ENCODE results near the gene HYLS1.

The HYLS1 gene

DNA sequence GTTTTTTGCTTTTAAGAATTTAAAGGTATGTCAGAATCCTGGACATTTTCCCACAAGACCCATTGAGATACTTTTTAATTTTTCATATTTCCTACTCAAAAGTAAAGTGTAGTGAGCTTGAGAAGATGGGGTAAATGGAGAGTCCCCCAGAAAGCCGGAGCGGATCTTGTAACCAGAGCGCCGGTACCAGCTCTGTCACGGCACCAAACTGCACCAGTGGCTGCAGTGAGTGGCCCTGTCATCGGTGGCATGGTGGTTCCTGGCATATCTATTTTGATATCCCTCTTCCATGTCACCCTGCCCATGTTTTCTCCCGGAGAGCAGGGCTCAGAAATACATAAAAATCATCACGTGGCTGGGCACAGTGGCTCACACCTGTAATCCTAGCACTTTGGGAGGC lies 36.2 kb downstream of the HYLS1 start:
- CTCF ChIA-PET = interaction anchor here (0.8 to 0.9 kb wide), 2 partner anchors 21 to 270 kb away, joined by 3 read pairs; partner anchors contain the start of gene PUS3
- POLR2A ChIA-PET = no interaction called here

DNA sequence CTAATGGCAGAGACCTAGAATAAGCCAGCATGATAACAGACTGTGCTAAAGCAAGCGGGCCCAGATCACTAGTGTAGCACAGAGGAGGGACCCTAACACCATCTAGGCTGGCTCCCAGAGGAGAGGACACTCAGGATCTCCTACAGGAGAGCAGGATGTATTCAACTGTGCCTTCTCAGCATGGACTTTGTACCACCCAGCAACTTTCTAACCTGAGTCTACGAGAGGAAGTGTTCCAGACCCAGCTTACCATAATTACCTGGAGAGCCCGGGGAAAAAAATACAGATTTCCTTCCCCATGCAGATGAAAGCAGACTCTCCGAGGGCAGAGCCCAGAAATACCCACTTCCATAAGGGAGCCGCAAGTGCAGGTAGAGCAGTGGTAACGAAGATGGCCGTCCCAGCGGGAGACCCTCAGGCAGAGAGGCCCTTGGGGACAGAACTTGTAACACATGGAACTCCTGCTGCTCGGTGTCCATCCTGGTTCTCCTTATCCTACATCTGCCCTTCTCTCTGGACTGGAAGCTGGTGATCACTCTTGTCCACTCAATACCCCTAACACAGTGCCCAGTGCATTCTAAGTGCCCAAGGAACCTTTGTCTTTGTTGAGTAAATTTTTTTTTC lies 37.0 kb downstream of the HYLS1 start:
- ChIA-PET CTCF (no interaction called here), POLR2A (no interaction called here)
- TF ChIP-seq FOXA1 (IDR thresholded peaks at IDR 0.05) (no peak), ELF4 (IDR thresholded peaks at IDR 0.05) (no peak), BHLHE40 (IDR thresholded peaks at IDR 0.05; ENCODE audit: borderline replicate concordance) (no peak), FOXK2 (IDR thresholded peaks at IDR 0.05) (no peak), TARDBP (IDR thresholded peaks at IDR 0.05) (no peak), SP1 (IDR thresholded peaks at IDR 0.05) (no peak), SUZ12 (IDR thresholded peaks at IDR 0.05) (no peak), HDGF (IDR thresholded peaks at IDR 0.05; ENCODE audit: borderline replicate concordance) (no peak), CTBP1 (IDR thresholded peaks at IDR 0.05; ENCODE audit: borderline replicate concordance) (no peak), FOXM1 (IDR thresholded peaks at IDR 0.05; ENCODE audit: borderline replicate concordance) (no peak), ARNT (IDR thresholded peaks at IDR 0.05) (no peak)
- no peak for DNase-seq (ENCODE audit: extremely low spot score)

More for the DNA sequence above, 36.2 kb downstream of the HYLS1 start:
- DNase-seq (ENCODE audit: extremely low spot score) = no peak
- TF ChIP-seq SP1 (IDR thresholded peaks at IDR 0.05) (no peak), CTBP1 (IDR thresholded peaks at IDR 0.05; ENCODE audit: borderline replicate concordance) (no peak), TARDBP (IDR thresholded peaks at IDR 0.05) (no peak), L3MBTL2 (conservative IDR thresholded peaks at IDR 0.05) (no peak), FOXK2 (IDR thresholded peaks at IDR 0.05) (no peak), ARNT (IDR thresholded peaks at IDR 0.05) (no peak), LEF1 (IDR thresholded peaks at IDR 0.05; ENCODE audit: borderline replicate concordance) (no peak), NFRKB (IDR thresholded peaks at IDR 0.05) (no peak), ZNF384 (IDR thresholded peaks at IDR 0.05) (no peak), BHLHE40 (IDR thresholded peaks at IDR 0.05; ENCODE audit: borderline replicate concordance) (no peak), HDGF (IDR thresholded peaks at IDR 0.05; ENCODE audit: borderline replicate concordance) (no peak), ELF4 (IDR thresholded peaks at IDR 0.05) (no peak), FOXA1 (IDR thresholded peaks at IDR 0.05) (no peak), SUZ12 (IDR thresholded peaks at IDR 0.05) (no peak), FOXM1 (IDR thresholded peaks at IDR 0.05; ENCODE audit: borderline replicate concordance) (no peak)
- TF ChIP-seq, protein P1, sequence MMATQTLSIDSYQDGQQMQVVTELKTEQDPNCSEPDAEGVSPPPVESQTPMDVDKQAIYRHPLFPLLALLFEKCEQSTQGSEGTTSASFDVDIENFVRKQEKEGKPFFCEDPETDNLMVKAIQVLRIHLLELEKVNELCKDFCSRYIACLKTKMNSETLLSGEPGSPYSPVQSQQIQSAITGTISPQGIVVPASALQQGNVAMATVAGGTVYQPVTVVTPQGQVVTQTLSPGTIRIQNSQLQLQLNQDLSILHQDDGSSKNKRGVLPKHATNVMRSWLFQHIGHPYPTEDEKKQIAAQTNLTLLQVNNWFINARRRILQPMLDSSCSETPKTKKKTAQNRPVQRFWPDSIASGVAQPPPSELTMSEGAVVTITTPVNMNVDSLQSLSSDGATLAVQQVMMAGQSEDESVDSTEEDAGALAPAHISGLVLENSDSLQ (IDR thresholded peaks at IDR 0.05) = no peak

DNA sequence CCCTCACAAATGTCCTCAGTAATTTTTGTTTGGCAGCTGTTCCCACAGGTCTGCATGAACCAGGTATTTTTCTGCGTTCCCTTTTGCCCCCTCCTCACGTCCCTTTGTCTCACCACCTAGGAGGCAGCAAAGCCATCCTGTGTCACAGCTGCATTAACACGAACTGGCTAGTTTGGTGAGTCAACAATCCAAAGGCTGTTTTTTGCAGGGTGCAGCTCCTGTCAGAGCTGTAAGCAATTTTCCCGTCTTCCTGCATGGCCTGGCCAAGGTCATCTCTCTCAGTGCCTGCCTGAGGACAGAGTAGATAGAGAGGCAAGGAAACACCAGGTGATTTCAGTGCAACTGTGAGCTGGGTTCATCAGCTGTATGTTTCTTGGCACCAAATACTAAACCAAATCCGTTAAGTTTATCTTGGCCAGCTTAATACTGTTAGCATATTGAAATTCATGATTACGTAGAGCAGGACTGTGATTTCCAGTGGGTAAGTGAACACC lies 37.8 kb downstream of the HYLS1 start:
- no peak for DNase-seq (ENCODE audit: extremely low spot score)
- CTCF ChIA-PET = interaction anchor here (0.8 kb wide), 1 partner anchor 17 kb away, joined by 3 read pairs; no protein-coding TSS in a partner anchor
- POLR2A ChIA-PET = no interaction called here
- TF ChIP-seq FOXA1 (IDR thresholded peaks at IDR 0.05) = no peak
- no peak for TF ChIP-seq L3MBTL2 (conservative IDR thresholded peaks at IDR 0.05)
- TF ChIP-seq ELF4 (IDR thresholded peaks at IDR 0.05) = no peak
- TF ChIP-seq FOXK2 (IDR thresholded peaks at IDR 0.05) = no peak
- no peak for TF ChIP-seq ZNF384 (IDR thresholded peaks at IDR 0.05)
- no peak for TF ChIP-seq ARNT (IDR thresholded peaks at IDR 0.05)
- TF ChIP-seq LEF1 (IDR thresholded peaks at IDR 0.05; ENCODE audit: borderline replicate concordance) = no peak
- TF ChIP-seq SP1 (IDR thresholded peaks at IDR 0.05) = no peak
- no peak for TF ChIP-seq SUZ12 (IDR thresholded peaks at IDR 0.05)
- no peak for TF ChIP-seq HDGF (IDR thresholded peaks at IDR 0.05; ENCODE audit: borderline replicate concordance)
- TF ChIP-seq, protein P1 (IDR thresholded peaks at IDR 0.05) = no peak
- no peak for TF ChIP-seq FOXM1 (IDR thresholded peaks at IDR 0.05; ENCODE audit: borderline replicate concordance)
- TF ChIP-seq TARDBP (IDR thresholded peaks at IDR 0.05) = no peak
- no peak for TF ChIP-seq BHLHE40 (IDR thresholded peaks at IDR 0.05; ENCODE audit: borderline replicate concordance)

DNA sequence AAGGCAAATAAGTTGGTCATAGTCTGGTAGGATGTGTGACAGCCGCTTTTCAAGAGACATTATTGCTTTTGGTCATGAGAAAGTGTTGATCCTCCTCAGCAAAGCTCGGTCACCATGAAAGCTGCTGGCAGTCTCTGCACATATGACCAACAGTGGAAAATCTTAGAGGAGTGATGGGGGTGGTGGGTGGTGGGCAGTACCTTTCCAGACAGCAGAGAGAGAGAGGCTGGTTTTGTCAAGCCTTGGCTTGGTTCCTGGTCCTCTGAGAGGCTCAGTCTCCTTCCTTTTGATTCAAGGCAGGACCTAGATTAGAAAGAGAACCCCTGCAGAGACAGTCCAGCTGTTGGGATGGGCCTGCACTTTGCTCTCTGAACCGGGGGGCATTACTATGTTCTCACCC lies 38.3 kb downstream of the HYLS1 start:
- ChIA-PET CTCF (interaction anchor here (0.8 kb wide), 1 partner anchor 16 kb away, joined by 3 read pairs; no protein-coding TSS in a partner anchor), POLR2A (no interaction called here)
- no peak for DNase-seq (ENCODE audit: extremely low spot score)
- no peak for TF ChIP-seq FOXA1 (IDR thresholded peaks at IDR 0.05)
- no peak for TF ChIP-seq SUZ12 (IDR thresholded peaks at IDR 0.05)
- no peak for TF ChIP-seq ARNT (IDR thresholded peaks at IDR 0.05)
- TF ChIP-seq FOXM1 (IDR thresholded peaks at IDR 0.05; ENCODE audit: borderline replicate concordance) = no peak
- TF ChIP-seq, protein P1 (IDR thresholded peaks at IDR 0.05) = no peak
- no peak for TF ChIP-seq TARDBP (IDR thresholded peaks at IDR 0.05)
- TF ChIP-seq FOXK2 (IDR thresholded peaks at IDR 0.05) = no peak

DNA sequence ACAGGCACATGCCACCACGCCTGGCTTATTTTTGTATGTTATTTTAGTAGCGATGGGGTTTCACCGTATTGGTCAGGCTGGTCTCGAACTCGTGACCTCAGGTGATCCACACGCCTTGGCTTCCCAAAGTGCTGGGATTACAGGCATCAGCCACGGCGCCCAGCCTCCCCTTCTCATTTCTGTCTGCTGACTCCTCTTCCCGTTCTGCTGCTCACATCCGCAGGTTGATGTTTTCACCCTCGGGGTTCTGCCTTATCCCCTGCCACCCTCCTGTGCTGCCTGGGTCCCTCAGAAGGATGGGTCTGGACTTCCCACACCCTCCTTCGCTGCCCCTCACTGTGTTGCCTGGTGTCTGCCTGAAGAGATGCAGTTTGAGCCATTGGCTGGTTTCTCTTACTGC lies 39.2 kb downstream of the HYLS1 start:
- CTCF ChIA-PET = no interaction called here
- POLR2A ChIA-PET = no interaction called here
- no peak for TF ChIP-seq LEF1 (IDR thresholded peaks at IDR 0.05; ENCODE audit: borderline replicate concordance)
- no peak for TF ChIP-seq L3MBTL2 (conservative IDR thresholded peaks at IDR 0.05)
- no peak for TF ChIP-seq SUZ12 (IDR thresholded peaks at IDR 0.05)
- TF ChIP-seq BHLHE40 (IDR thresholded peaks at IDR 0.05; ENCODE audit: borderline replicate concordance) = no peak
- TF ChIP-seq ARNT (IDR thresholded peaks at IDR 0.05) = no peak
- TF ChIP-seq SP1 (IDR thresholded peaks at IDR 0.05) = no peak
- TF ChIP-seq TARDBP (IDR thresholded peaks at IDR 0.05) = no peak
- no peak for TF ChIP-seq CTBP1 (IDR thresholded peaks at IDR 0.05; ENCODE audit: borderline replicate concordance)
- no peak for TF ChIP-seq FOXM1 (IDR thresholded peaks at IDR 0.05; ENCODE audit: borderline replicate concordance)
- TF ChIP-seq, protein P1 (IDR thresholded peaks at IDR 0.05) = no peak
- no peak for TF ChIP-seq NFRKB (IDR thresholded peaks at IDR 0.05)
- no peak for TF ChIP-seq FOXA1 (IDR thresholded peaks at IDR 0.05)
- TF ChIP-seq FOXK2 (IDR thresholded peaks at IDR 0.05) = no peak
- no peak for TF ChIP-seq ZNF384 (IDR thresholded peaks at IDR 0.05)
- no peak for TF ChIP-seq HDGF (IDR thresholded peaks at IDR 0.05; ENCODE audit: borderline replicate concordance)
- no peak for TF ChIP-seq ELF4 (IDR thresholded peaks at IDR 0.05)
- DNase-seq (ENCODE audit: extremely low spot score) = no peak

Measured in HEK293T (cell line).